ENCODE measurements around the gene NFATC2IP.
"Not testable (repeated sequence)": the region's sequence is repeated elsewhere in the genome, so short reads cannot be mapped to it uniquely, and the experiment has no call there.

The NFATC2IP gene

GRCh38 chr16:28933171-28933570, 17.6 kb upstream of the NFATC2IP start:
- intact Hi-C loops (cut with micrococcal nuclease) = no loop called here
- peaks cover 2% of the 10 kb centered on the region for H3K27me3 Mint-ChIP-seq
- H3K36me3 Mint-ChIP-seq (ENCODE audit: low read depth) = no peaks in the 10 kb centered on the region
- H3K27ac Mint-ChIP-seq = peak overlapping the region; percentile 0
- peaks cover 33% of the 10 kb centered on the region for H3K4me1 Mint-ChIP-seq (ENCODE audit: low read depth)
- no peaks in the 10 kb centered on the region for H3K9me3 Mint-ChIP-seq
- H3K4me3 Mint-ChIP-seq = no peak overlapping the region

GRCh38 chr16:28935346-28935745, 15.4 kb upstream of the NFATC2IP start:
- Mint-ChIP-seq H3K9me3 (no peaks in the 10 kb centered on the region), H3K4me3 (no peak overlapping the region), H3K4me1 (ENCODE audit: low read depth) (peaks cover 31% of the 10 kb centered on the region), H3K27me3 (peaks cover 2% of the 10 kb centered on the region), H3K36me3 (ENCODE audit: low read depth) (no peaks in the 10 kb centered on the region), H3K27ac (no peak overlapping the region)
- intact Hi-C loops (cut with micrococcal nuclease) = no loop called here

GRCh38 chr16:28935924-28936783, 14.6 kb upstream of the NFATC2IP start:
- peaks cover 24% of the 10 kb centered on the region for H3K4me1 Mint-ChIP-seq (ENCODE audit: low read depth)
- intact Hi-C loops (cut with micrococcal nuclease) = no loop called here
- peak overlapping the region; percentile 78 for H3K4me3 Mint-ChIP-seq
- H3K27ac Mint-ChIP-seq = peak overlapping the region; percentile 87
- H3K36me3 Mint-ChIP-seq (ENCODE audit: low read depth) = no peaks in the 10 kb centered on the region
- peaks cover 2% of the 10 kb centered on the region for H3K27me3 Mint-ChIP-seq
- H3K9me3 Mint-ChIP-seq = no peaks in the 10 kb centered on the region

GRCh38 chr16:28936784-28937155, 14.0 kb upstream of the NFATC2IP start:
- Mint-ChIP-seq H3K27ac (peak overlapping the region; percentile 87), H3K36me3 (ENCODE audit: low read depth) (no peaks in the 10 kb centered on the region), H3K4me3 (peak overlapping the region; percentile 78), H3K9me3 (no peaks in the 10 kb centered on the region), H3K27me3 (peaks cover 2% of the 10 kb centered on the region), H3K4me1 (ENCODE audit: low read depth) (peaks cover 24% of the 10 kb centered on the region)
- intact Hi-C loops (cut with micrococcal nuclease) = no loop called here

GRCh38 chr16:28937222-28937876, 13.4 kb upstream of the NFATC2IP start:
- H3K9me3 Mint-ChIP-seq = no peaks in the 10 kb centered on the region
- peaks cover 2% of the 10 kb centered on the region for H3K27me3 Mint-ChIP-seq
- peaks cover 24% of the 10 kb centered on the region for H3K4me1 Mint-ChIP-seq (ENCODE audit: low read depth)
- H3K4me3 Mint-ChIP-seq = no peak overlapping the region
- H3K27ac Mint-ChIP-seq = peak overlapping the region; percentile 87
- intact Hi-C loops (cut with micrococcal nuclease) = no loop called here
- H3K36me3 Mint-ChIP-seq (ENCODE audit: low read depth) = no peaks in the 10 kb centered on the region

- peaks cover 2% of the 10 kb centered on the region for H3K27me3 Mint-ChIP-seq
- no peaks in the 10 kb centered on the region for H3K36me3 Mint-ChIP-seq (ENCODE audit: low read depth)
- no peak overlapping the region for H3K4me3 Mint-ChIP-seq
- no peak overlapping the region for H3K27ac Mint-ChIP-seq
- intact Hi-C loops (cut with micrococcal nuclease) = no loop called here
- peaks cover 24% of the 10 kb centered on the region for H3K4me1 Mint-ChIP-seq (ENCODE audit: low read depth)
- H3K9me3 Mint-ChIP-seq = no peaks in the 10 kb centered on the region
These were observed 12.0 kb upstream of the NFATC2IP start for GRCh38 chr16:28938721-28939120.

GRCh38 chr16:28939825-28940224, 10.9 kb upstream of the NFATC2IP start:
- intact Hi-C loops (cut with micrococcal nuclease); H3K36me3 Mint-ChIP-seq (ENCODE audit: low read depth); H3K4me3 Mint-ChIP-seq; H3K9me3 Mint-ChIP-seq; H3K27ac Mint-ChIP-seq; H3K27me3 Mint-ChIP-seq: not testable (repeated sequence)
- H3K4me1 Mint-ChIP-seq (ENCODE audit: low read depth) = peaks cover 19% of the 10 kb centered on the region

- peaks cover 17% of the 10 kb centered on the region for H3K4me1 Mint-ChIP-seq (ENCODE audit: low read depth)
- intact Hi-C loops (cut with micrococcal nuclease) = no loop called here
- H3K4me3 Mint-ChIP-seq = no peak overlapping the region
- no peaks in the 10 kb centered on the region for H3K36me3 Mint-ChIP-seq (ENCODE audit: low read depth)
- H3K27me3 Mint-ChIP-seq = peaks cover 6% of the 10 kb centered on the region
- H3K27ac Mint-ChIP-seq = no peak overlapping the region
- H3K9me3 Mint-ChIP-seq = no peaks in the 10 kb centered on the region
These were observed 7.5 kb upstream of the NFATC2IP start for GRCh38 chr16:28943281-28943680.

GRCh38 chr16:28946681-28947080, 4.1 kb upstream of the NFATC2IP start:
- intact Hi-C loops (cut with micrococcal nuclease) = loop anchor here (5.0 kb wide), 1 partner anchor 74 kb away; no protein-coding TSS in a partner anchor
- H3K27ac Mint-ChIP-seq = no peak overlapping the region
- H3K4me1 Mint-ChIP-seq (ENCODE audit: low read depth) = peaks cover 22% of the 10 kb centered on the region
- peaks cover 12% of the 10 kb centered on the region for H3K36me3 Mint-ChIP-seq (ENCODE audit: low read depth)
- no peaks in the 10 kb centered on the region for H3K9me3 Mint-ChIP-seq
- no peak overlapping the region for H3K4me3 Mint-ChIP-seq
- H3K27me3 Mint-ChIP-seq = peaks cover 6% of the 10 kb centered on the region

- no peaks in the 10 kb centered on the region for H3K9me3 Mint-ChIP-seq
These were observed 740 bp downstream of the NFATC2IP start for GRCh38 chr16:28951410-28951943.

GRCh38 chr16:28958216-28958615, 7.5 kb downstream of the NFATC2IP start:
- H3K27me3 Mint-ChIP-seq = no peaks in the 10 kb centered on the region
- H3K4me3 Mint-ChIP-seq = no peak overlapping the region
- H3K36me3 Mint-ChIP-seq (ENCODE audit: low read depth) = peaks cover 100% of the 10 kb centered on the region
- intact Hi-C loops (cut with micrococcal nuclease) = no loop called here
- H3K27ac Mint-ChIP-seq = no peak overlapping the region
- H3K9me3 Mint-ChIP-seq = no peaks in the 10 kb centered on the region
- peaks cover 13% of the 10 kb centered on the region for H3K4me1 Mint-ChIP-seq (ENCODE audit: low read depth)

More at GRCh38 chr16:28951410-28951943, 740 bp downstream of the NFATC2IP start:
- intact Hi-C loops (cut with micrococcal nuclease) = loop anchor here (2.0 kb wide), 1 partner anchor 129 kb away; the partner anchor contains the start of gene ATXN2L
- Mint-ChIP-seq H3K27me3 (peaks cover 5% of the 10 kb centered on the region), H3K4me1 (ENCODE audit: low read depth) (peaks cover 33% of the 10 kb centered on the region), H3K36me3 (ENCODE audit: low read depth) (peaks cover 57% of the 10 kb centered on the region), H3K4me3 (peak overlapping the region; percentile 89), H3K27ac (peak overlapping the region; percentile 86)

GRCh38 chr16:28958836-28959235, 8.1 kb downstream of the NFATC2IP start:
- Mint-ChIP-seq H3K9me3 (no peaks in the 10 kb centered on the region), H3K36me3 (ENCODE audit: low read depth) (peaks cover 100% of the 10 kb centered on the region), H3K4me1 (ENCODE audit: low read depth) (peaks cover 13% of the 10 kb centered on the region), H3K4me3 (no peak overlapping the region), H3K27me3 (no peaks in the 10 kb centered on the region), H3K27ac (no peak overlapping the region)
- intact Hi-C loops (cut with micrococcal nuclease) = no loop called here

- H3K9me3 Mint-ChIP-seq = no peaks in the 10 kb centered on the region
- no peak overlapping the region for H3K27ac Mint-ChIP-seq
- H3K4me1 Mint-ChIP-seq (ENCODE audit: low read depth) = no peaks in the 10 kb centered on the region
- H3K4me3 Mint-ChIP-seq = no peak overlapping the region
- H3K27me3 Mint-ChIP-seq = no peaks in the 10 kb centered on the region
- intact Hi-C loops (cut with micrococcal nuclease) = no loop called here
- peaks cover 73% of the 10 kb centered on the region for H3K36me3 Mint-ChIP-seq (ENCODE audit: low read depth)
These were observed 13.3 kb downstream of the NFATC2IP start for GRCh38 chr16:28964072-28964471.

- no peaks in the 10 kb centered on the region for H3K4me1 Mint-ChIP-seq (ENCODE audit: low read depth)
- H3K27ac Mint-ChIP-seq = no peak overlapping the region
- H3K4me3 Mint-ChIP-seq = no peak overlapping the region
- H3K27me3 Mint-ChIP-seq = no peaks in the 10 kb centered on the region
- peaks cover 68% of the 10 kb centered on the region for H3K36me3 Mint-ChIP-seq (ENCODE audit: low read depth)
- intact Hi-C loops (cut with micrococcal nuclease) = no loop called here
- no peaks in the 10 kb centered on the region for H3K9me3 Mint-ChIP-seq
These were observed 13.8 kb downstream of the NFATC2IP start for GRCh38 chr16:28964496-28964895.
